ENCODE results near the gene H2BW1.
"Not testable (repeated sequence)": the region's sequence is repeated elsewhere in the genome, so short reads cannot be mapped to it uniquely, and the experiment has no call there.

DNA sequence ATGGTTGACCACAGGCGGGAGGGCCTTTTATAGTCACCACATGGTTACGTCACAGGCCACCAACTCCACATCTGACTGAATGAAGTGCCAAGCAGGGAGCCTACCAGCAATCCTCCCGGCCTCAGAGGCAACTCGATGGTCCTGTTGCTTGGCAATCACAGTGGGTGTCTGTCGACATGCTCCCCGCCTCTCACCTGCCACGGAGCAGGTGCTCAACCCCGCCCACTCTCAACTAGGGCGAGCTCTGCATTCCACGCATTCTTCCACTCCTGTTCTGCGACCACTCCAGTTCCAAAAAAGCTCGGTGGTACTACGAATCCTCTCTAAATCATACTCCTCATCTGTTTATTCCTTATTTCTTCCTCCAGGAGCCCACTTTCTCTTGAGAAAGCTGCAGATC, 30.0 kb downstream of the H2BW1 start:
- not testable (repeated sequence) for TF ChIP-seq CTCF (IDR thresholded peaks at IDR 0.05 in 2 of 3, conservative IDR thresholded peaks at IDR 0.05 in 1 of 3; ENCODE audit: borderline replicate concordance in 1 of 3, insufficient read depth in 1 of 3, low read depth in 2 of 3, low read length in 2 of 3); EZH2 (IDR thresholded peaks at IDR 0.05); POLR2AphosphoS5 (IDR thresholded peaks at IDR 0.05; ENCODE audit: low read depth, low read length); FOSL1 (IDR thresholded peaks at IDR 0.05; ENCODE audit: low read depth); EZH2phosphoT487 (IDR thresholded peaks at IDR 0.05; ENCODE audit: borderline replicate concordance); POLR2A (IDR thresholded peaks at IDR 0.05; ENCODE audit: borderline replicate concordance, extremely low read depth, insufficient read depth, insufficient read length); YY1 (IDR thresholded peaks at IDR 0.05; ENCODE audit: extremely low read depth, insufficient replicate concordance, low read depth, low read length); MAX (IDR thresholded peaks at IDR 0.05); EGR1 (IDR thresholded peaks at IDR 0.05; ENCODE audit: low read depth); SIN3A (IDR thresholded peaks at IDR 0.05; ENCODE audit: low read depth); SRF (IDR thresholded peaks at IDR 0.05; ENCODE audit: low read depth); REST (IDR thresholded peaks at IDR 0.05; ENCODE audit: low read depth)
